ENCODE results near the gene SKAP1.

GRCh38 chr17:48237456-48237855 is 192.6 kb downstream of the SKAP1 start:
- TF ChIP-seq CTCF (IDR thresholded peaks at IDR 0.05) (no peak), POLR2A (IDR thresholded peaks at IDR 0.05) (no peak)

Measured in ovary (tissue), 3 donors.